IPS-15b (cell line): ENCODE measurements around the gene CYB561.
A peak's percentile ranks its signal among the peaks of the same experiment; 100 is the strongest.
"Not testable (repeated sequence)": the region's sequence is repeated elsewhere in the genome, so short reads cannot be mapped to it uniquely, and the experiment has no call there.

Experiments used
- H3K27me3 ChIP-seq: one replicate; pipeline ENCODE4 v1.6.1; 2013; ENCODE audit warnings: low read length; ENCODE audit not compliant: control insufficient read depth, insufficient read depth
- H3K36me3 ChIP-seq: one replicate; pipeline ENCODE4 v1.6.1; 2013; ENCODE audit warnings: low read length; ENCODE audit not compliant: control insufficient read depth, insufficient read depth
- H3K4me1 ChIP-seq: one replicate; pipeline ENCODE4 v1.6.1; 2013; ENCODE audit warnings: mild to moderate bottlenecking, low read length; ENCODE audit not compliant: control insufficient read depth, insufficient read depth
- H3K4me3 ChIP-seq: one replicate; pipeline ENCODE4 v1.5.1; 2013; ENCODE audit warnings: low read depth, low read length
- H3K9ac ChIP-seq: one replicate; pipeline ENCODE4 v1.6.1; 2013; ENCODE audit warnings: low read depth, mild to moderate bottlenecking, low read length
- H3K9me3 ChIP-seq: one replicate; pipeline ENCODE4 v1.6.1; 2013; ENCODE audit warnings: mild to moderate bottlenecking, low read length; ENCODE audit not compliant: control insufficient read depth, insufficient read depth

Gene CYB561

DNA sequence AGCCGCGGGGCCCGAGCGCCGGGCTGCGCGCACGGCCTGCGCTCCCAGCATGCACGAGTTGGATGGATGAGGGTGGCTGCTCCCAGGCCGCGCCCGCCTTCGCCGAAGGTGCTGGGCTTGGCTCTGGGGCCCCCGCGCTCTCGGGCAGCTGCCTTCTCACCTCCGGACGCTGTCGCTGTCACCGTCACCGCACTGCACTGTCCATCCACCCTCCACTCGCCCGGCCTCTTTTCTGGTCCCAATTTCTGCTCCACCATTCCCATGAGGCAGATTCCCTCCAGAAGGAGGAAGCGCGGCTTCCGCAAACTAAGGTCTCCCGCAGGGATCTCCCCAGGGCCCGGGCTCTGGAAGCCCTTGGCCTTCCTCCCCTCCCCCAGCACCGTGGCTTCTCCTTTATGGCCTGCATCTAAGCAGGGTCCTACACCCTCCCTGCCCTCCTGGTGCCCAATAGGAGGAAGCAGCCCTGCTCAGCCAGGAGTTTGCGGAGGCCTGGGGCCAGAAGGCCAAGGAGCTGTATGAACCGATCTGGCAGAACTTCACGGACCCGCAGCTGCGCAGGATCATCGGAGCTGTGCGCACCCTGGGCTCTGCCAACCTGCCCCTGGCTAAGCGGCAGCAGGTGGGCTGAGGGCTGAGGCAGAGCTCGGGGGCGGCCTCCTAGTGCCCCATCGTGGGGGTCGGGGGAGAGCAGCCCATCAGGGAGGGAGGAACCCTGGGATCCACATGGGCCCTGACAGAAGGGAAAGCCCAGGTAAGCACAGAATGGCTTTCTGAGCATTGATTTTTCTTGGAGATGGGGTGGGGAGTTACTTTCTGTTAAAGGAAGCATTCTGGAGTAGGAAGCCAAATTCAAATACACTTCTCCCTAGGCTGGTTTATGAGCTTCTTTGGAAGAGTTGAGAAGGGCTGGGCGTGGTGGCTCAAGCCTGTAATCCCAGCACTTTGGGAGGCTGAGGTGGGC is 31.7 kb upstream of the CYB561 start:
- Histone ChIP-seq H3K27me3 (peaks cover 17% of the 10 kb centered on the region), H3K9ac (no peak overlapping the region), H3K4me3 (peak overlapping the region; percentile 73), H3K9me3 (no peaks in the 10 kb centered on the region), H3K4me1 (peaks cover 17% of the 10 kb centered on the region), H3K36me3 (no peaks in the 10 kb centered on the region)

DNA sequence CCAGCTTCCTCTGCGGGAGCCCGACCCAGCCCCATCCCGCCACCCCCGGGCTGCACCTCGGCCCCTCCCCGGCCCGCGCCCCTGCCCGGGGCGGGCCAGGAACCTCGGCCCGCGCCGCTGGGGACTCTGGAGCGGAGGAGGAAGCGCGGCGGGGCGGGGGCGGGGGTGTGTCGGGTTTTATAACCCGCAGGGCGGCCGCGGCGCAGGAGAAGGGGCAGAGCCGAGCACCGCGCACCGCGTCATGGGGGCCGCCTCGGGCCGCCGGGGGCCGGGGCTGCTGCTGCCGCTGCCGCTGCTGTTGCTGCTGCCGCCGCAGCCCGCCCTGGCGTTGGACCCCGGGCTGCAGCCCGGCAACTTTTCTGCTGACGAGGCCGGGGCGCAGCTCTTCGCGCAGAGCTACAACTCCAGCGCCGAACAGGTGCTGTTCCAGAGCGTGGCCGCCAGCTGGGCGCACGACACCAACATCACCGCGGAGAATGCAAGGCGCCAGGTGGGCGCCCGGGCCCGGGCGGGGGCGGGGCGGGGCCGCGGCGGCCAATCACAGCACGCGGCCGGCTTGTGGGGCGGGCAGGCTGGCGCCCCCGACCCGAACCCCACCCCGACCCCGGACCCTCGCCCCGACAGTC is 30.9 kb upstream of the CYB561 start, which contains the start of gene ACE:
Gene ACE (plus strand): TSS at position 208 of the 626 bp plus-strand sequence. CDS start 34 bp downstream, at position 242.
- no peak within 1 kb of the TSS for H3K9ac ChIP-seq
- peak within 1 kb of the TSS; percentile 73 for H3K4me3 ChIP-seq
- H3K9me3 ChIP-seq = no peaks in the 10 kb centered on the region
- peaks cover 17% of the 10 kb centered on the region for H3K27me3 ChIP-seq
- peaks cover 17% of the 10 kb centered on the region for H3K4me1 ChIP-seq
- no peaks in the 10 kb centered on the region for H3K36me3 ChIP-seq

GRCh38 chr17:63476459-63476853 is 30.4 kb upstream of the CYB561 start:
- H3K9ac ChIP-seq = no peak overlapping the region
- peaks cover 17% of the 10 kb centered on the region for H3K27me3 ChIP-seq
- H3K9me3 ChIP-seq = no peaks in the 10 kb centered on the region
- H3K4me1 ChIP-seq = peaks cover 17% of the 10 kb centered on the region
- no peaks in the 10 kb centered on the region for H3K36me3 ChIP-seq
- peak overlapping the region; percentile 53 for H3K4me3 ChIP-seq

- peaks cover 17% of the 10 kb centered on the region for H3K4me1 ChIP-seq
- H3K27me3 ChIP-seq = peaks cover 17% of the 10 kb centered on the region
- H3K36me3 ChIP-seq = no peaks in the 10 kb centered on the region
- H3K4me3 ChIP-seq = peak overlapping the region; percentile 53
- H3K9ac ChIP-seq = no peak overlapping the region
- H3K9me3 ChIP-seq = no peaks in the 10 kb centered on the region
Observed at GRCh38 chr17:63475491-63476412, 29.6 kb upstream of the CYB561 start.

DNA sequence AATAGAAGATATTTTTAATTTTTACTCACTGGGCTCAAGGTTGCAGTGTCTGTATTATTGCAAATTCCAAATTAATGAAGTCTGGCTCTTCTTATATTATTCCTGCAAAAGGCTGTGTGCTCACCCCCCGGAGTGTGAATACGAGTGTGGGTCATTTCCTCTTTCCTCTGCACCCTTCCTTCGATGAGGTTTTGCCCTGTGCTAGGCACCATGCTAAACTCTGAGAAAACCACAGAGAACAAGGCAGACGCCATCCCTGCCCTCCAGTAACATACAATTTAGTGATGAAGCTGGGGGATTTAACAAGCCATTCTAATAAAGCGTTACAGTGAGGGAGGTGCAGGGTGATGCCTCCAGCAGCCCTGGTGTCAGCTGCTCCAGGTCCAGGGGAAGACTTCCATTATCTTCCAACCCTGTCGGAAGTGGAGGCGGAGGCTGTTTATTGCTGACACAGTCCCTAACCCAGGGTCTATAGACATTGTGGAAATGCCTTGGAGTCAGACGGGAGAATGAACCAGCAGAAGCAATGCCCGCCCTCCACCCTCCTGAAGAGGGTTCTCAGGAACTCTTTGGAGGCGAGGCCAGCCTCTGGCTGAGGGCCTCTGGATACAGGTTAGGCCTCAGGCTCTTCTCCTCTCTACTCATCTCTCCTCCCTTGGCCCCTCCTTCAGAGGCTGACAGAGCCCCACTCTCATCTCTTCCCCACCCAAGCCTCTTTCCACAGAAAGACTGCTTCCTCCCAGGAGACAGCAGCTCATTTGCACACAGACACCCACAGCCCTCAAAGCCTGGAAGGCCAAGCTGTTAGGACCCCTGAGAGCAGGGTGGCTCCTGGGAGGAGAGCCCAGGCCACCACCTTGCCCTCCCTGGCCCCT is 28.7 kb upstream of the CYB561 start:
- H3K9ac ChIP-seq = no peak overlapping the region
- no peaks in the 10 kb centered on the region for H3K9me3 ChIP-seq
- no peaks in the 10 kb centered on the region for H3K36me3 ChIP-seq
- H3K4me1 ChIP-seq = peaks cover 17% of the 10 kb centered on the region
- no peak overlapping the region for H3K4me3 ChIP-seq
- H3K27me3 ChIP-seq = peaks cover 17% of the 10 kb centered on the region

GRCh38 chr17:63474174-63474573 is 28.1 kb upstream of the CYB561 start:
- peaks cover 17% of the 10 kb centered on the region for H3K27me3 ChIP-seq
- no peaks in the 10 kb centered on the region for H3K36me3 ChIP-seq
- no peak overlapping the region for H3K4me3 ChIP-seq
- H3K9me3 ChIP-seq = no peaks in the 10 kb centered on the region
- H3K9ac ChIP-seq = no peak overlapping the region
- peaks cover 17% of the 10 kb centered on the region for H3K4me1 ChIP-seq

GRCh38 chr17:63468099-63468498 is 22.0 kb upstream of the CYB561 start:
- H3K9ac ChIP-seq, H3K9me3 ChIP-seq, H3K4me1 ChIP-seq, H3K27me3 ChIP-seq, H3K4me3 ChIP-seq, H3K36me3 ChIP-seq: not testable (repeated sequence)

- Histone ChIP-seq H3K4me3 (no peak overlapping the region), H3K9ac (no peak overlapping the region), H3K36me3 (no peaks in the 10 kb centered on the region)
Observed at GRCh38 chr17:63464691-63465236, 18.7 kb upstream of the CYB561 start.

DNA sequence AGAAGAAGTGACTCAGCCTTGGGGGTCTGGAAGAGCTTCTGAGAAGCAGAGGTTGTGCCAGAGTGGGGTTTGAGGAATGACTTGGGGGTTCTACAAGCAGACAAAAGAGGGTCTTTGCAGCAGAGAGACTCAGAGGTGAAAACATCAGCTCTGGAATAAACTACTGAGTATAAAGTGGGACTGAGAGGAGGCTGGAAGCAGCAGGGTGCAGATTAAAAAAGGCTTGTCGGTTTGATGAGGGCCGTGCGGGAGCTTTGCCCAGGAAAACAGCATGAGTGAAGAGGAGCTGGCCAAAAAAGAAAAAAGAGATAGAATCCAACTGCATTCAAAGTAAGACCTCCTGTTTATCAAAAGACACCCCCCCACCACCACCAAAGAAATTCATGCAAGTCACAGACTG is 17.7 kb upstream of the CYB561 start:
- no peaks in the 10 kb centered on the region for H3K4me1 ChIP-seq
- H3K36me3 ChIP-seq = no peaks in the 10 kb centered on the region
- no peaks in the 10 kb centered on the region for H3K9me3 ChIP-seq
- H3K27me3 ChIP-seq = no peaks in the 10 kb centered on the region
- H3K9ac ChIP-seq = no peak overlapping the region
- H3K4me3 ChIP-seq = no peak overlapping the region

More at GRCh38 chr17:63464691-63465236, 18.7 kb upstream of the CYB561 start:
- no peaks in the 10 kb centered on the region for H3K27me3 ChIP-seq
- no peaks in the 10 kb centered on the region for H3K9me3 ChIP-seq
- H3K4me1 ChIP-seq = no peaks in the 10 kb centered on the region

- Histone ChIP-seq H3K9me3 (no peaks in the 10 kb centered on the region), H3K4me1 (no peaks in the 10 kb centered on the region), H3K36me3 (no peaks in the 10 kb centered on the region), H3K4me3 (no peak overlapping the region), H3K9ac (no peak overlapping the region), H3K27me3 (no peaks in the 10 kb centered on the region)
Observed at GRCh38 chr17:63460018-63460417, 13.9 kb upstream of the CYB561 start.
